Medulla oblongata (tissue), 1 donor: Measurements from ENCODE around the gene FCHO1.
A peak's percentile ranks its signal among the peaks of the same experiment; 100 is the strongest.

ENCODE experiments used
- DNase-seq: peaks from one replicate; pipeline ENCODE4 v3.0.0-alpha.2; 2015; ENCODE audit errors: extremely low spot score

Gene FCHO1

DNA sequence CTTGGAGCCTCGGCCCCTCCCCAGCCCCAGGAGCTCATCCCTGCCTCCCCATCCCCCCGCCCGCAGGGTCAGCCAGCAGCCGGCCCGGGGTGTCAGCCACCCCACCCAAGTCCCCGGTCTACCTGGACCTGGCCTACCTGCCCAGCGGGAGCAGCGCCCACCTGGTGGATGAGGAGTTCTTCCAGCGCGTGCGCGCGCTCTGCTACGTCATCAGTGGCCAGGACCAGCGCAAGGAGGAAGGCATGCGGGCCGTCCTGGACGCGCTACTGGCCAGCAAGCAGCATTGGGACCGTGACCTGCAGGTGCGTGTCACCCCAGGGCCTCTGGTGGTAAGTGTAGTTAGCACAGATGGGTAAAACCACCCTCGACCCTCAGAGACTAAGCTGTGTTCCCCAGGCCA is 18.1 kb upstream of the FCHO1 start:
- DNase-seq = no peak

- DNase-seq = no peak
Observed at GRCh38 chr19:17734146-17734545, 17.1 kb upstream of the FCHO1 start.

- DNase-seq = no peak
Observed at GRCh38 chr19:17735410-17735809, 15.9 kb upstream of the FCHO1 start.

- DNase-seq = no peak
Observed at GRCh38 chr19:17737690-17738153, 13.6 kb upstream of the FCHO1 start.

GRCh38 chr19:17739121-17739875 is 12.0 kb upstream of the FCHO1 start:
- DNase-seq = peak; percentile 52

- no peak for DNase-seq
Observed at GRCh38 chr19:17741456-17741855, 9.8 kb upstream of the FCHO1 start.

DNA sequence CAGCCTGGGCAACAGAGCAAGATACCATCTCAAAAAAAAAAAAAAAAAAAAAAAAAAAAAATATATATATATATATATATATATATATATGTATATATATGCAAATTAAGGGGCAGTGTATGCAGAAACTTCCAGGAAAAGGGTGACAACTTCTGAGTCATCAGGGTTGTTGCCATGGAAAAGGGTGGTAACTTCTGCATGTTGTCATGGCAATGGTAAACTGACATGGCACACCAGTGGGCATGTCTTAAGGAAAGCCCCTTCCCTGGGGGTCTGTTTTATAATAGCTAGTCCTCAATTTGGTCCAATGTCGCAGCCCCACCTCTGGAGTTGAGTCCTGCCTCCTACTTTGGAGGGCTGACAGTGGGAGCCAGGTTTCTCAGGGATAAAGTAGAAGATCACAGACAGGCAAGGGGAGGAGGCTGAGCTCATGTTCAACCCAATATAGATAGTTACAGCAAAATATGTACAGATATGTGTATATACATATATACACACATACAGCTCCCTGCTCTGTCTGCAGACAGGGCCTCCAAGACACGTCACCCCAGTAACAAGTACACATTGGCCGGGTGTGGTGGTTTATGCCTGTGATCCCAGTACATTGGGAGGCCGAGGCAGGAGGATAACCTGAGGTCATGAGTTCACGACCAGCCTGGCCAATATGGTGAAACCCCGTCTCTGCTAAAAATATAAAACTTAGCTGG is 7.2 kb upstream of the FCHO1 start:
- DNase-seq = no peak

GRCh38 chr19:17747205-17748098 is 3.8 kb upstream of the FCHO1 start:
- DNase-seq = peak; percentile 98

- no peak for DNase-seq
Observed at GRCh38 chr19:17748884-17749638, 2.2 kb upstream of the FCHO1 start.

GRCh38 chr19:17749912-17750317 is 1.4 kb upstream of the FCHO1 start:
- peak; percentile 48 for DNase-seq

DNA sequence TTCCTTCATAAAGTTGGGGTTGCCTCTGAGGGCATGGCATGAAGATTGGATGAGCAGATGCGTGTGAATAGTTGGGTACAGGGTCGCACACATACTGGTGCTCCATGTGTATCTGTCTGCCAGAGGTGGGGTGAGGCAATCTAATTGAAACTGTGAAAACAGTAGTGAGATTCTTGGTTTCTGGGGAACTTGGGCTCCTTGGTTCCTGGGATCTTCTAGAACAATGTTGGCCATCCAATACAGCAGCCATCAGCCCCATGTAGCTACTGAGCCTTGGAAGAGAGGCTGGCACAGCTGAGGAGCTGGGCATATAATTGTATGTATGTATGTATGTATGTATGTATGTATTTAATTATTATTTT is 616 bp downstream of the FCHO1 start:
- peak; percentile 74 for DNase-seq

DNA sequence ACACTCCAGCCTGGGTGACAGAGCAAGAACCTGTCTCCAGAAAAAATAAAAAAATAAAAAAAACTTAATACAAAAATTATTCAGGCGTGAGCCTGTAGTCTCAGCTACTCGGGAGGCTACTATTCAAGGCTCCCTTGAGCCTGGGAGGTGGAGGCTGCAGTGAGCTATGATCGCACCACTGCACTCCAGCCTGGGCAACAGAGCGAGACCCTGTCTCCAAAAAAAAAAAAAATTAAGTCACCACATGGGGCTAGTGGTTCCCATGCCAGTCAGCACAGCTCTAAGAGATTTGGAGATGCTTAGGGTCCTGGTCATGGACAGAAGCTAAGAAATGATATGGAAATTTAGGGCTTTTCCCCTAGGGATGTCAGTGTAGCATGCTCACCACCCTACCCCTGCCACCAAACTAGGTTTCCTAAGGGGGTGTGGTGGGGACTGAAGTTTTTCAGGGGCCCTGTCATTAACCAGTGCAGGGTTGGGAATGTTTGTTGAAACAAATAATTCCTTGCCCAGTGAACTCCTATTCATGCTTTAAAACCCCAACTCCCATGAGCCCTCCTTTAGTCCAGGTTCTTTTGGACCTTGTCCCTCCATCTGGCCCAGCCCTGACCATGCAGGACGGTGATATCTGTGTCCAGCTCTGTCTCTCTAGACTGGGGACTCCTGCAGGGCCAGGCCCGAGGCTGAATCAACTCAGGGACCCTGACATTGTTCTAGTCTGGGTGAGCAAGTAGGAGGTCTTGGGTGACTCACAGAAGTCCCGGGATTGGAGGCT is 1.8 kb downstream of the FCHO1 start:
- DNase-seq = no peak

DNA sequence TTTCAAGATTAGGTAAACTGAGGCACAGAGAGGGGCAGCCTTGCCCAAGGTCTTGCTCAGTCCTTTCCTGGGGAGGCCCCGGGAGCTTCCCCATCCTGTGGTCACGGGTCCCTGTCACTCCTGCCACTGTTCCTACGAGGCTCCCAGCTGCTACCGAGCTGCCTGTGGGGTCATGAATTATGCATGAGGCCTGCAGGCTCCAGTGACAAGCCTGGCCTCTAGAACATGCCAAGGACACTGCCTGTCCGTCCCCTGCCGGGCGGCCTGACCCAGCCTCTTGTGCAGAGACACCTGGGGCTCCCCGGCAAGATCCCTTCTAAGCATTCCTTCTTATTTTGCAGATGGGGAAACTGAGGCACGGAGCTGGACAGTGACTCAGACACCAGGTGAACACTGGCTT is 2.7 kb downstream of the FCHO1 start:
- DNase-seq = peak; percentile 90

DNA sequence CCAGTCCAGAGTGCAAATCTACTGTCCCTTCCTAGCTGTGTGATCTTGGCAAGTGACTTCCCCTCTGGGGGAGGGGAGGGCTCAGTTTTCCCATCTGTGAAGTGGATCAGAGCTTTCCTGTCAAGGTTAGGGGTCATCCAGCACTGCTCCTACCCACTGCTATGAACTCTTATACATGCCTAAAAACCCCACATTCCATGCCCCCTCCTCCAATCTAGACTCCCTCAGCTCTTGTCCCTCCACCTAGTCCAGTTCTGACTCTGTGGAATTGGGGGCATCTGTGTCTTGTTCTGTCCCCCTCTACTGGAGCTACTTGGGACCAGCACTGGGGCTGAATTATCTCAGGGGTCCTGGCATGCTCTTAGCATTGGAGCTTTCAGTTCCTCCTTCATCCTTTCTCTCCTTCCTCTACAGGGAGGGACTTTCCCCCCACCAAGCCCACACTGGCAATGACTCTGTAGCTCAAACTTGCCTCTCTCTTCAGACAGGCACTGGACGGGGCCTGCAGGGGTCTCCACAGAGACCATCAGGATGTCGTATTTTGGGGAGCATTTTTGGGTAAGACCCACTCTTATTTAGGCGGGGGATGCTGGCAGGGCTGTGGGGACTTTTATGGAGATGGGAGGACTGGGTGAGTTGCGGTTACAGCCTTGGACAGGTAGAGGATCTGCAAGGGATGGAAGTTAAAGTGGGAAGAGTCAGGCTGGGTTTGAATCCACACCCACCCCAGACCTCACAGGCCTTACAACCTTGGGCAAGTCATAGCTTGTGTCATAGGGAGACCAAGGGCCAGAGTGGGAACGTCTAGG is 3.6 kb downstream of the FCHO1 start:
- peak; percentile 67 for DNase-seq

DNA sequence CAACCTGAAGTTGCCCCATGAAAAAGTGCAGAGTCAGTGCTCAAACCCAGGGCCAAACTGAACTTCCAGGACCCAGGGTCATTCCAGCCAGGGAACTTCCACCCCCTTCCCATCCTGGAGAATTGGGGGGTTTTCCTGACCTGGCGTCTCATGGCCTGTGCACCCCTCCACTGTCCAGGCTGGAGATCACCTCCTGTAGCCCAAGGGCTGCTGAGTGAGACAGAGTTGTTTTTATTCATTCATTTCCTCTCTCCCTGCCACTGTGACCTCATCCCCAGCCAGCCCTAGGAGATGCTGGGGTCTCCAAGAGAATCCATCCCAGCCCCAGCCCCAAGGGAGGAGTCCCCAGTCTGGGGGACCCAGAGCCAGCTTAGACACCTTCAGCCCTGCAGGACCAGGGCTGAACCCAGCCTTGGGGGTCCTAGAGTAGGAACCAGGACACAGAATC is 4.2 kb downstream of the FCHO1 start:
- no peak for DNase-seq

GRCh38 chr19:17755977-17756670 is 4.8 kb downstream of the FCHO1 start:
- peak; percentile 92 for DNase-seq

- DNase-seq = peak; percentile 95
Observed at GRCh38 chr19:17757125-17757524, 5.8 kb downstream of the FCHO1 start.

- DNase-seq = no peak
Observed at GRCh38 chr19:17758515-17758914, 7.2 kb downstream of the FCHO1 start.

- DNase-seq = no peak
Observed at GRCh38 chr19:17761148-17761547, 9.9 kb downstream of the FCHO1 start.
